Measurements from ENCODE around the gene SEPHS1. TPM values are rescaled to one million over a fixed set of nuclear protein-coding genes. Genes with fewer than 3 reads are reported as not detected.
"Not testable (repeated sequence)": the region's sequence is repeated elsewhere in the genome, so short reads cannot be mapped to it uniquely, and the experiment has no call there.

The SEPHS1 gene
- total RNA-seq, 1 donor from 2014 or later, result 67.5 TPM

GRCh38 chr10:13337827-13338196 is 10.3 kb downstream of the SEPHS1 start:
- H3K9me3 Mint-ChIP-seq (ENCODE audit: unreplicated experiment), result no peaks in the 10 kb centered on the region
- no peaks in the 10 kb centered on the region for H3K27me3 Mint-ChIP-seq (ENCODE audit: unreplicated experiment)
- peaks cover 23% of the 10 kb centered on the region for H3K4me1 Mint-ChIP-seq (ENCODE audit: unreplicated experiment)
- H3K4me3 Mint-ChIP-seq (ENCODE audit: unreplicated experiment), result no peak overlapping the region
- H3K36me3 Mint-ChIP-seq (ENCODE audit: unreplicated experiment), result peaks cover 21% of the 10 kb centered on the region
- TF ChIP-seq CTCF (IDR thresholded peaks at IDR 0.05), result no peak
- no peak for DNase-seq (ENCODE audit: extremely low spot score, unreplicated experiment)
- no peak overlapping the region for H3K27ac Mint-ChIP-seq (ENCODE audit: unreplicated experiment)

GRCh38 chr10:13337128-13337826 is 10.8 kb downstream of the SEPHS1 start:
- H3K4me1 Mint-ChIP-seq (ENCODE audit: unreplicated experiment), result peaks cover 23% of the 10 kb centered on the region
- no peak overlapping the region for H3K4me3 Mint-ChIP-seq (ENCODE audit: unreplicated experiment)
- no peak for TF ChIP-seq CTCF (IDR thresholded peaks at IDR 0.05)
- no peaks in the 10 kb centered on the region for H3K27me3 Mint-ChIP-seq (ENCODE audit: unreplicated experiment)
- no peak for DNase-seq (ENCODE audit: extremely low spot score, unreplicated experiment)
- H3K27ac Mint-ChIP-seq (ENCODE audit: unreplicated experiment), result no peak overlapping the region
- peaks cover 21% of the 10 kb centered on the region for H3K36me3 Mint-ChIP-seq (ENCODE audit: unreplicated experiment)
- no peaks in the 10 kb centered on the region for H3K9me3 Mint-ChIP-seq (ENCODE audit: unreplicated experiment)

- H3K4me1 Mint-ChIP-seq (ENCODE audit: unreplicated experiment), result peaks cover 24% of the 10 kb centered on the region
- no peak for DNase-seq (ENCODE audit: extremely low spot score, unreplicated experiment)
- H3K4me3 Mint-ChIP-seq (ENCODE audit: unreplicated experiment), result no peak overlapping the region
- no peaks in the 10 kb centered on the region for H3K9me3 Mint-ChIP-seq (ENCODE audit: unreplicated experiment)
- no peak for TF ChIP-seq CTCF (IDR thresholded peaks at IDR 0.05)
- H3K27ac Mint-ChIP-seq (ENCODE audit: unreplicated experiment), result no peak overlapping the region
- no peaks in the 10 kb centered on the region for H3K27me3 Mint-ChIP-seq (ENCODE audit: unreplicated experiment)
- H3K36me3 Mint-ChIP-seq (ENCODE audit: unreplicated experiment), result peaks cover 31% of the 10 kb centered on the region
Observed at GRCh38 chr10:13335881-13336280, 12.2 kb downstream of the SEPHS1 start.

- Mint-ChIP-seq H3K36me3 (ENCODE audit: unreplicated experiment) (peaks cover 35% of the 10 kb centered on the region), H3K27me3 (ENCODE audit: unreplicated experiment) (no peaks in the 10 kb centered on the region), H3K4me3 (ENCODE audit: unreplicated experiment) (no peak overlapping the region), H3K9me3 (ENCODE audit: unreplicated experiment) (no peaks in the 10 kb centered on the region), H3K4me1 (ENCODE audit: unreplicated experiment) (peaks cover 15% of the 10 kb centered on the region), H3K27ac (ENCODE audit: unreplicated experiment) (no peak overlapping the region)
- DNase-seq (ENCODE audit: extremely low spot score, unreplicated experiment), result no peak
- TF ChIP-seq CTCF (IDR thresholded peaks at IDR 0.05), result no peak
Observed at GRCh38 chr10:13334556-13334955, 13.5 kb downstream of the SEPHS1 start.

GRCh38 chr10:13331646-13332045 is 16.4 kb downstream of the SEPHS1 start:
- no peaks in the 10 kb centered on the region for H3K9me3 Mint-ChIP-seq (ENCODE audit: unreplicated experiment)
- no peak overlapping the region for H3K4me3 Mint-ChIP-seq (ENCODE audit: unreplicated experiment)
- no peak for DNase-seq (ENCODE audit: extremely low spot score, unreplicated experiment)
- no peak overlapping the region for H3K27ac Mint-ChIP-seq (ENCODE audit: unreplicated experiment)
- TF ChIP-seq CTCF (IDR thresholded peaks at IDR 0.05), result no peak
- no peaks in the 10 kb centered on the region for H3K27me3 Mint-ChIP-seq (ENCODE audit: unreplicated experiment)
- H3K36me3 Mint-ChIP-seq (ENCODE audit: unreplicated experiment), result peaks cover 35% of the 10 kb centered on the region
- H3K4me1 Mint-ChIP-seq (ENCODE audit: unreplicated experiment), result peaks cover 17% of the 10 kb centered on the region

- H3K27me3 Mint-ChIP-seq (ENCODE audit: unreplicated experiment); H3K4me3 Mint-ChIP-seq (ENCODE audit: unreplicated experiment); H3K27ac Mint-ChIP-seq (ENCODE audit: unreplicated experiment); DNase-seq (ENCODE audit: extremely low spot score, unreplicated experiment); H3K9me3 Mint-ChIP-seq (ENCODE audit: unreplicated experiment): not testable (repeated sequence)
- peaks cover 17% of the 10 kb centered on the region for H3K4me1 Mint-ChIP-seq (ENCODE audit: unreplicated experiment)
- peaks cover 36% of the 10 kb centered on the region for H3K36me3 Mint-ChIP-seq (ENCODE audit: unreplicated experiment)
Observed at GRCh38 chr10:13330980-13331379, 17.1 kb downstream of the SEPHS1 start.
